Sigmoid colon (tissue), 4 donors: ENCODE results near the gene FMNL2.

ENCODE experiments used
- CTCF ChIP-seq, 4 experiments: fragments of 450-650 bp in 3 of 4; fragments of 200-600 bp in 1 of 4; IDR thresholded peaks; one replicate each; pipeline ENCODE4 v1.5.1; 2016 to 2019; ENCODE audit warnings: antibody characterized with exemption in 4 of 4, mild to moderate bottlenecking in 3 of 4, moderate library complexity in 2 of 4
- POLR2AphosphoS5 ChIP-seq, 4 donors: sonication (generic); formaldehyde crosslinking; IDR thresholded peaks; one replicate each; pipeline ENCODE4 v1.6.1; 2017; ENCODE audit warnings: antibody characterized with exemption in 4 of 4

DNA sequence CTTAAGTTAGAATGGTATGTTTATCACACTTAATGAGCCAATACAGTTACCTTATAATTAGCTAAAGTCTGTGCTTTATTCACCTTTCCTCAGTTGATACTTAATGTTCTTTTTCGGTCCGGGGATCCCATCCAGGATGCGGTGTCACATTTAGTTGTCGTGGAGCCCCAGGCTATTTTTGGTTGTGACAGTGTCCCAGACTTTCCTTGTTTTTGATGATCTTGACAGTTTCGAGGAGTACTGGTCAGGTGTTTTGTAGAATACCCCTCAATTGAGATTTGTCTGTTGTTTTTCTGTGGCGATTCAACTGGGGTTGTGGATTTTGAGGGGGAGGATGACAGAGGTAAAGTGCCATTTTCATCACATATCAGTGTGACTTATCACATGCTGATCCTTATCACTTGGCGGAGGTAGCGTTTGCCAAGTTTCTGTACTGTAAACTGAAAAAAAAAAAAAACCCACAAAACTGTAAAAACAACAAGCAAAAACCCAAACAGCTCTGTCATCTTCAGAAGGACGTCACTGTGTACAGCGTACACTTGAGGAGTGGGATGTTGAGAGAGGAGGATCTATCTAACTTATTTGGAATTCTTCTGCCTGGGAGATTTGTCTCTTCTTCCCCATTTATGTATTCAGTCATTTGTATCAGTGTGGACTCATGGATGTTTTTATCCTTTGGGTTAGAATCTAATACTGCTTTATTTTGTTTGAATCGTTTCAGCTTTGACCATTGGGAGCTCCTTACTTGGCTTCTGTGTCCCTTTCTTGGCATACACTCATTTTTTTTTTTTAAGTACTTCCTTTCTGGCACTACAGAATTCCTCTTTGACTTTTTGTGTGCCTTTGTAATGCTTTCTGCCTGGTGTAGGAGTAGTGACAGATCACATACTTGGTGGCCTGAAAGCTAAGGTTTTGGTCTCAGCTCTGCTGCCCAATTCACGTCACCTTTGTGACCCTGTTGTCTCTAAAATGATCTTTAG, 68.1 kb downstream of the FMNL2 start:
- TF ChIP-seq CTCF (IDR thresholded peaks at IDR 0.05) = no peak
- no peak for TF ChIP-seq POLR2AphosphoS5 (IDR thresholded peaks at IDR 0.05)
